B cell (primary cell): Measurements from ENCODE around the gene MTHFSD. TPM values are rescaled to one million over a fixed set of nuclear protein-coding genes. Genes with fewer than 3 reads are reported as not detected.

Experiments
- ATAC-seq: fragments of 200-7000 bp; cut with Tn5 transposase; one replicate; pipeline ENCODE4 v1.10.0; 2021; ENCODE audit warnings: low read depth, mild to moderate bottlenecking, moderate number of reproducible peaks, moderate library complexity
- CTCF ChIA-PET: fragments of 350-600 bp; sonication (Branson Sonifier 250); formaldehyde crosslinking; loops from one replicate; lab custom pipeline; 2021; ENCODE audit warnings: antibody characterized with exemption, inconsistent platforms; lab: Charles Lee
- POLR2A ChIA-PET: fragments of 350-600 bp; sonication (Branson Sonifier 250); formaldehyde crosslinking; loops from one replicate; lab custom pipeline; 2021; ENCODE audit warnings: antibody characterized with exemption; lab: Charles Lee
- DNase-seq: peaks from one replicate; pipeline ENCODE4 v3.0.0; 2013
- H2AFZ ChIP-seq: 2 replicates; pipeline ENCODE4 v1.6.1; 2012; ENCODE audit warnings: mild to moderate bottlenecking, low read depth, low read length; ENCODE audit not compliant: insufficient read depth, poor library complexity, severe bottlenecking
- H3K27ac ChIP-seq, 2 donors: 1 replicate in 1 of 2; 2 replicates in 1 of 2; pipeline ENCODE4 v1.5.1; 2012 to 2013; ENCODE audit warnings: low read length in 2 of 2, mild to moderate bottlenecking in 2 of 2, moderate library complexity in 1 of 2
- H3K27me3 ChIP-seq, 4 experiments: fragments of 200-600 bp in 1 of 4; sonication (generic) in 1 of 4; replicated peaks in 1 of 4; 1 replicate in 2 of 4; 2 replicates in 2 of 4; pipeline versions ENCODE4 v1.6.1 to v1.7.0; 2013 to 2016; ENCODE audit warnings: low read length in 3 of 4, mild to moderate bottlenecking in 2 of 4, mixed read lengths in 1 of 4, moderate library complexity in 1 of 4; ENCODE audit not compliant: insufficient read depth in 4 of 4, control insufficient read depth in 3 of 4; ENCODE audit errors: control extremely low read depth in 1 of 4
- H3K36me3 ChIP-seq, 2 experiments: replicated peaks in 1 of 2; 1 replicate in 1 of 2; 2 replicates in 1 of 2; pipeline versions ENCODE4 v1.6.1 to v1.7.1; 2013; ENCODE audit warnings: low read length in 1 of 2; ENCODE audit not compliant: insufficient read depth in 2 of 2, control insufficient read depth in 1 of 2; ENCODE audit errors: control extremely low read depth in 1 of 2, extremely low read depth in 1 of 2
- H3K4me1 ChIP-seq, 2 donors: fragments of 200-600 bp in 1 of 2; sonication (generic) in 1 of 2; 1 replicate in 1 of 2; 2 replicates in 1 of 2; pipeline versions ENCODE4 v1.5.1 to v1.6.1; 2013 to 2017; ENCODE audit warnings: low read length in 2 of 2; ENCODE audit not compliant: control insufficient read depth in 2 of 2, insufficient read depth in 2 of 2
- H3K4me2 ChIP-seq: replicated peaks from 2 replicates; pipeline ENCODE3; 2012; ENCODE audit warnings: mild to moderate bottlenecking, low read depth, low read length; ENCODE audit not compliant: poor library complexity, severe bottlenecking
- H3K4me3 ChIP-seq, 5 experiments: fragments of 200-600 bp in 1 of 5; sonication (generic) in 1 of 5; 1 replicate in 3 of 5; 2 replicates in 2 of 5; pipeline versions ENCODE4 v1.5.1 to v1.7.0; 2011 to 2016; ENCODE audit warnings: low read length in 4 of 5, mild to moderate bottlenecking in 4 of 5, low read depth in 2 of 5, control low read depth in 1 of 5, moderate library complexity in 1 of 5; ENCODE audit not compliant: insufficient read depth in 1 of 5; ENCODE audit errors: control extremely low read depth in 1 of 5, extremely low read depth in 1 of 5
- H3K79me2 ChIP-seq: fragments of 200-600 bp; sonication (generic); one replicate; pipeline ENCODE4 v1.6.0; 2016; ENCODE audit warnings: low read length; ENCODE audit not compliant: control insufficient read depth, insufficient read depth
- H3K9ac ChIP-seq: fragments of 200-600 bp; sonication (generic); 2 replicates; pipeline ENCODE4 v1.6.1; 2017; ENCODE audit warnings: mild to moderate bottlenecking, low read length, moderate library complexity
- H3K9me3 ChIP-seq, 3 donors: one replicate each; pipeline versions ENCODE4 v1.6.1 to v1.7.1; 2013; ENCODE audit warnings: low read length in 2 of 3; ENCODE audit not compliant: control insufficient read depth in 2 of 3, insufficient read depth in 1 of 3; ENCODE audit errors: control extremely low read depth in 1 of 3
- H4K20me1 ChIP-seq: 2 replicates; pipeline ENCODE4 v1.6.0; 2012; ENCODE audit warnings: mild to moderate bottlenecking, low read length; ENCODE audit not compliant: insufficient read depth, control insufficient read depth, poor library complexity, severe bottlenecking
- H3K27ac Mint-ChIP-seq: one replicate; pipeline ENCODE4 v1.8.0; 2021; ENCODE audit warnings: mixed read lengths
- H3K27me3 Mint-ChIP-seq: one replicate; pipeline ENCODE4 v1.8.0; 2021; ENCODE audit warnings: mixed read lengths
- H3K4me1 Mint-ChIP-seq: one replicate; pipeline ENCODE4 v1.8.0; 2021; ENCODE audit warnings: mixed read lengths
- H3K4me3 Mint-ChIP-seq: one replicate; pipeline ENCODE4 v1.8.0; 2021; ENCODE audit warnings: mixed read lengths
- H3K9me3 Mint-ChIP-seq: one replicate; pipeline ENCODE4 v1.8.0; 2022; ENCODE audit warnings: mixed read lengths; ENCODE audit not compliant: insufficient read depth
- EZH2 ChIP-seq: IDR thresholded peaks from 2 replicates; pipeline ENCODE4 v1.6.1; 2012; ENCODE audit warnings: borderline replicate concordance, low read depth, mild to moderate bottlenecking, moderate library complexity, low read length; ENCODE audit not compliant: insufficient read depth, poor library complexity, severe bottlenecking
- WGBS: methylation state at CpG from one replicate; pipeline ENCODE4 v1.1.5; 2013; ENCODE audit warnings: missing lambda C conversion rate; ENCODE audit not compliant: insufficient coverage; 5-methylcytosine and 5-hydroxymethylcytosine counted together
- intact Hi-C: fragments of 100-400 bp; cut with micrococcal nuclease; formaldehyde crosslinking; loops from one replicate; pipeline ENCODE4 v1.10.0; 2022
- polyA plus RNA-seq: library from polyadenylated mRNA; depleted of rRNA; stranded (reverse); fragments of >200 nt; gene quantifications from 2 replicates; pipeline ENCODE4 v1.2.3, GENCODE V29; 2012
- total RNA-seq, 2 donors: library from RNA; stranded (reverse); fragments of 120-200 nt in 1 of 2; gene quantifications; 1 replicate in 1 of 2; 2 replicates in 1 of 2; pipeline versions ENCODE4 v1.2.3 to v1.2.4, GENCODE V29; 2013 to 2022
- TF ChIP-seq, protein P1 (sequence below): fragments of 200-600 bp; IDR thresholded peaks from one replicate; pipeline ENCODE4 v1.8.0; 2022; ENCODE audit warnings: antibody characterized with exemption, mild to moderate bottlenecking

MTHFSD gene
- total and polyA plus RNA-seq, 2 donors (not counting 1 experiment from before 2014, with no cell fraction given): 21.5 to 42.0 TPM

DNA sequence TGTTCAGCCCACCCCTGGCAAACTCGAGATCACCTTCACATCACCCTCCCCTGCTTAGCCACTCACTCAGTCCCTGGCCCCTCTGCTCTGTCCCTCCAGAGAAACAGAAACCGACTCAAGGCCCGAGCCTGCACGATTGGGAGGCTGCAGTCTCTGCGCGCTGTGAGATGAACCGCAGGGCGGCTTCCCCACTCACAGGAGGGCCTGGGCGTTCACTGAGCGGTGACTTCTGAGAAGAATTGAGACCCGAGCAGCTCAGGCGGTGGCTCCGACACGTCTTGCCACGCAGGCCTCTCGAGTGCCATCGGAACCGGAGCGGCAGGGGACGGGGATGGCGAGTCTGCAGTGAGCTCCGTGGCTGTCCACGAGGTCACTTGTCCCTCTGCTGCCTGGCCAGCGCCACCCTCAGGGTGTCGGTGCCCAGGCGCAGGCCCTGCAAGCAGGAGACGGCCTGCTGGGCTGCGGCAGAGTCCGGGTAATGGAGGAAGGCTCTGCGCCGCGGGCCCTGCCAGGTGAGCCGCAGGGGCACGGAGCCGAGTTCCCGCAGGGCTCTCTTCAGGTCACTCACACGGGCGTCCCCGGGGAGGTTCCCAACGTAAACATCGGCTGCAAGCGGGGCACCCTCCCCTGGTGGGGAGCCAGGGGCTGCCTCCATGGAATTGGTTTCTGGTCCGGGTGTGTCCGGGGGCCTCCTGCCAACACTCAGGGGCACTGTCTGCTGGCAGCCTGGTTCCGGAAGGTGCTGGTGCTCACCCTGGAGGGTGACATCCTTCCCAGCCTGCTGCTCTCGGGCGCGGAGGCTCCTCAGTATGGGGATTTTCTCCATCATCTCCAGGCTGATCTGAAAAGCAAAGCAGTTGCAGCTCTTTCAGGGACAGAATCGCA is 23.2 kb downstream of the MTHFSD start:
- Histone ChIP-seq H3K27me3 (no peaks in the 10 kb centered on the region), H3K36me3 (peaks cover 3% of the 10 kb centered on the region in 2 experiments), H3K9ac (no peak overlapping the region), H2AFZ (no peak overlapping the region), H3K9me3 (peaks cover 0 to 2% (median 0%) of the 10 kb centered on the region in 3 donors), H3K4me1 (no peaks in the 10 kb centered on the region), H3K4me2 (no peak overlapping the region), H3K79me2 (no peaks in the 10 kb centered on the region), H4K20me1 (no peaks in the 10 kb centered on the region), H3K4me3 (no peak overlapping the region), H3K27ac (no peak overlapping the region)
- WGBS: 93% methylated on average over 48 of the region's 49 CpGs
- DNase-seq (no peak), ATAC-seq (no peak)
- no peak for TF ChIP-seq EZH2
- H3K27me3 Mint-ChIP-seq: no peaks in the 10 kb centered on the region
- CTCF ChIA-PET: interaction anchor here (1.0 kb wide), 1 partner anchor 14 kb away, joined by 4 read pairs; no protein-coding TSS in a partner anchor
- H3K4me1 Mint-ChIP-seq: no peaks in the 10 kb centered on the region
- no peaks in the 10 kb centered on the region for H3K9me3 Mint-ChIP-seq
- POLR2A ChIA-PET: no interaction called here
- intact Hi-C loops: no loop called here
- no peak overlapping the region for H3K4me3 Mint-ChIP-seq
- no peak overlapping the region for H3K27ac Mint-ChIP-seq

DNA sequence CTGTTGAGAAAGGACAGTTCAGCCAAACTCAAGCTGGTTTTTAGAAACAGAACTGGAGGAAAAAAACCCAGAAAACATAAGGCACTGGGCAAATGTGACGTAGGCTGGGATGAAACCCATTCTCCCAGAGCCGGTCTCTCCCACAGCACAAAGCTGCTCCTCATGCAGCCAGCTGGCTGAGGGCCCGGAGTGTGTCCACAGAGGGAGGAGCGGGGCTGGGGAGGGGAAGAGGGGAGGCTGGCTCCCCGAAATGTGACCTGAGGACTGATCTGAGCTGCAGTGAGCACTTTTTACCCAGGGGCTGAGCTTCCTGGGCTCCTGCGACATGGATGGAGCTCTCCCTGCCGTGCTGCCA is 23.9 kb downstream of the MTHFSD start:
- H3K27ac Mint-ChIP-seq: no peak overlapping the region
- Histone ChIP-seq H3K79me2 (no peaks in the 10 kb centered on the region), H3K9ac (no peak overlapping the region), H3K4me1 (no peaks in the 10 kb centered on the region), H3K4me2 (no peak overlapping the region), H4K20me1 (no peaks in the 10 kb centered on the region), H3K27me3 (no peaks in the 10 kb centered on the region), H3K27ac (no peak overlapping the region), H2AFZ (no peak overlapping the region), H3K4me3 (no peak overlapping the region), H3K36me3 (peaks cover 3% of the 10 kb centered on the region in 2 experiments), H3K9me3 (peaks cover 0 to 2% (median 0%) of the 10 kb centered on the region in 3 donors)
- no peak for ATAC-seq
- intact Hi-C loops: no loop called here
- no peaks in the 10 kb centered on the region for H3K4me1 Mint-ChIP-seq
- TF ChIP-seq EZH2: no peak
- TF ChIP-seq, protein P1, sequence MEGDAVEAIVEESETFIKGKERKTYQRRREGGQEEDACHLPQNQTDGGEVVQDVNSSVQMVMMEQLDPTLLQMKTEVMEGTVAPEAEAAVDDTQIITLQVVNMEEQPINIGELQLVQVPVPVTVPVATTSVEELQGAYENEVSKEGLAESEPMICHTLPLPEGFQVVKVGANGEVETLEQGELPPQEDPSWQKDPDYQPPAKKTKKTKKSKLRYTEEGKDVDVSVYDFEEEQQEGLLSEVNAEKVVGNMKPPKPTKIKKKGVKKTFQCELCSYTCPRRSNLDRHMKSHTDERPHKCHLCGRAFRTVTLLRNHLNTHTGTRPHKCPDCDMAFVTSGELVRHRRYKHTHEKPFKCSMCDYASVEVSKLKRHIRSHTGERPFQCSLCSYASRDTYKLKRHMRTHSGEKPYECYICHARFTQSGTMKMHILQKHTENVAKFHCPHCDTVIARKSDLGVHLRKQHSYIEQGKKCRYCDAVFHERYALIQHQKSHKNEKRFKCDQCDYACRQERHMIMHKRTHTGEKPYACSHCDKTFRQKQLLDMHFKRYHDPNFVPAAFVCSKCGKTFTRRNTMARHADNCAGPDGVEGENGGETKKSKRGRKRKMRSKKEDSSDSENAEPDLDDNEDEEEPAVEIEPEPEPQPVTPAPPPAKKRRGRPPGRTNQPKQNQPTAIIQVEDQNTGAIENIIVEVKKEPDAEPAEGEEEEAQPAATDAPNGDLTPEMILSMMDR: no peak
- CTCF ChIA-PET: interaction anchor here (1.0 kb wide), 1 partner anchor 13 kb away, joined by 4 read pairs; no protein-coding TSS in a partner anchor
- POLR2A ChIA-PET: no interaction called here
- H3K9me3 Mint-ChIP-seq: no peaks in the 10 kb centered on the region
- WGBS: 100% methylated on average over 6 of the region's 7 CpGs
- H3K27me3 Mint-ChIP-seq: no peaks in the 10 kb centered on the region
- H3K4me3 Mint-ChIP-seq: no peak overlapping the region
- no peak for DNase-seq
